Epithelial cell of proximal tubule (primary cell): Measurements from ENCODE around the gene NPAS4. TPM values are rescaled to one million over a fixed set of nuclear protein-coding genes. Genes with fewer than 3 reads are reported as not detected.

Source experiments
- DNase-seq: peaks from one replicate; pipeline ENCODE4 v3.0.0-alpha.2; 2011; ENCODE audit warnings: low read depth
- H3K4me3 ChIP-seq: 2 replicates; pipeline ENCODE4 v1.5.1; 2011; ENCODE audit warnings: low read depth, mild to moderate bottlenecking, low read length
- total RNA-seq: library from RNA; depleted of rRNA; stranded (reverse); fragments of >200 nt; gene quantifications from 2 replicates; pipeline ENCODE4 v1.2.3, GENCODE V29; 2015
- TF ChIP-seq, protein P1 (sequence below): conservative IDR thresholded peaks from 2 replicates; pipeline ENCODE4 v1.5.1; 2012; ENCODE audit warnings: low read depth, mild to moderate bottlenecking, low read length

NPAS4 gene
- total RNA-seq, 1 donor from 2014 or later: not detected

DNA sequence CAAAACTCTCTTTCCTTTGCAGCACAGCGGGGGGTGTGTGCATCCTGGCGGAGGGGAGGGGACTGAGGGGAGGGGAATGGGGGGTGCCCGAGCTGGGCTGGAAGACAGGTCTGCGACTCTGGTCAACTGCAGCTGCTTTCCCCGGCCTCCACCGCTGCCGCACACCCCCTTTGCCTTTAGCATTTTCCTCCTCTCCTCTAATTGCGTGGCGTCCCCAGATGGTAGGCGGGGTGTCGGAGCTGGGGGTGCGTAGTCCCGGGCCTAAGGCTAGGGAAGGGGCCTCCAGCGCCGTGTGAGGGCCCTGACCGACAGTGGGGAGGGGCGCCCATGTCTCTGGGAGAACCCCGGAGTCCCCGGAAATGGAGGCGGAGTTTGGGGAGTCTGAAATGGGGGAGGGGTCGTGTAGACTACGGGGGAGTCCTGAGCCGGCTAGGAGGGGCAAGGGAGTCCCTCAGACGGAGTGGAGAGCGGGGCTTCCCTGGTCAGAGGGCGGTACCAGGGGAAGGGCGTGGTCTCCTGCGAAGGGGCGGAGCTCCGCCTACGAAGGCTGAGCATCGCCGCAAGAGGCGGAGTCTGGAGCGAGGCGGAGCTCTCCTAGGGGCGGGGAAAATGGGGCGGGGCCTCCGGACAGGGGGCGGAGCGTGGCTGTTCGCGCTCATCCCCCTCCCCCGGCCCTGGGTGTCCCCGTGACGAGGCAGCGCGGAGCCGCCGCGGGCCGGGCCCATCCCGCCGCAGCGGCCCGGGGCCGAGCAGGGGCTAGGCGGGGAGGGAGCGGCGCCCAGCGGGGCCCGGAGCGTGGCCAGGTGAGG, 45.6 kb downstream of the NPAS4 start, which contains the start of gene PELI3:
PELI3 (plus strand) TSS at position 681 of the 809 bp plus-strand sequence. CDS start 1,224 bp downstream, outside the sequence.
- TF ChIP-seq, protein P1, sequence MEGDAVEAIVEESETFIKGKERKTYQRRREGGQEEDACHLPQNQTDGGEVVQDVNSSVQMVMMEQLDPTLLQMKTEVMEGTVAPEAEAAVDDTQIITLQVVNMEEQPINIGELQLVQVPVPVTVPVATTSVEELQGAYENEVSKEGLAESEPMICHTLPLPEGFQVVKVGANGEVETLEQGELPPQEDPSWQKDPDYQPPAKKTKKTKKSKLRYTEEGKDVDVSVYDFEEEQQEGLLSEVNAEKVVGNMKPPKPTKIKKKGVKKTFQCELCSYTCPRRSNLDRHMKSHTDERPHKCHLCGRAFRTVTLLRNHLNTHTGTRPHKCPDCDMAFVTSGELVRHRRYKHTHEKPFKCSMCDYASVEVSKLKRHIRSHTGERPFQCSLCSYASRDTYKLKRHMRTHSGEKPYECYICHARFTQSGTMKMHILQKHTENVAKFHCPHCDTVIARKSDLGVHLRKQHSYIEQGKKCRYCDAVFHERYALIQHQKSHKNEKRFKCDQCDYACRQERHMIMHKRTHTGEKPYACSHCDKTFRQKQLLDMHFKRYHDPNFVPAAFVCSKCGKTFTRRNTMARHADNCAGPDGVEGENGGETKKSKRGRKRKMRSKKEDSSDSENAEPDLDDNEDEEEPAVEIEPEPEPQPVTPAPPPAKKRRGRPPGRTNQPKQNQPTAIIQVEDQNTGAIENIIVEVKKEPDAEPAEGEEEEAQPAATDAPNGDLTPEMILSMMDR: no peak
- peak; percentile 22 for DNase-seq
- peak within 1 kb of the TSS; percentile 63 for H3K4me3 ChIP-seq

DNA sequence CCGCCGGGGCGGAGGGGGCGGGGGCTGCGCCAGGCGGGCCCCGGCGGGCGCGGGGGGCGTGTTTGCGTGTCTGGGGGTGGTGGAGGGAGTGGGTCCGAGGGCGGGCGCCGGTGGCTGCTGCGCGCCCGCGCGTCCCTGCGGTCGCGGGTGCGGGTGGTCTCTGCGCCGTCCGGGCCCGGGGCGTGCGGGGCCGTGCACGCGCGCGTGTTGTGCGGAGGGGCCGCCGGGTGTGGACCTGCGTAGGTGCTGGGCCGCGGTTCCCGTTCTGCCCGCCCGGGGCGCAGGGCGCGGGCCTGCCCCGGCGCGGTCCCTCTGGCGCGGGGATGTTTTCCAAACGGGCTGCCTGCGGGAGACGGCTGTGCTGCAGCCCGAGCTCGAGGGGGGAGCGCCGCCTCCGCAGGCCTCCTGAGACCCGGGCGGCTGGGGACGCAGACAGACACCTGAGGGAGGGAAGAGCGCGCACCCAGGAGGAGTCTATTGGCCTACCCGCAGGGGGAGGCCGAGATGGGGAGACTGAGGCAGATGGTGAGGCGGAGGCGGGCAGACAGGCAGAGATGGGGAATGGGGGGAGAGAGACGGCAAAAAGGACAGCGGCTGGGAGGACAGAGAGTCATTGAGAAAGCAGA, 46.3 kb downstream of the NPAS4 start:
- peak overlapping the region; percentile 63 for H3K4me3 ChIP-seq
- TF ChIP-seq, protein P1: no peak
- DNase-seq: no peak

DNA sequence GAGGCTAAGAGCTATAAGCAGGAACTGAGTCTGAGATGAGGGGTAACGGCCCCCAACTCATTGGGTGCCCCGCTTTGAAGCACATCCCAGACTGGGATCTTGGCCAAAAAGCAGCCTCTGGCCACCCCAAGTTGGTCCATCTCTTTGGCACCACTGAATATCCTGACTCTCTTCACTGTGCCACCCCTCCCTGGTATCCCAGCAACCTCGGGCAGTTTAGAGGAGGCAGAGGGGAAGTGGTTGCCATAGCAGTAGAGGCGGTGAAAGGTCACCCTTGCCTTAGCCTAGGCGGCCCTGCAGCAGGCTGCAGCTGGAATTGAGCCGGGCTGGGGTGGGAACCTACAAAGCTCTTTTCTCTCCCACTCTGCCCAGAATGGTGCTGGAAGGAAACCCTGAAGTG, 46.9 kb downstream of the NPAS4 start:
- TF ChIP-seq, protein P1: no peak
- DNase-seq: no peak
- H3K4me3 ChIP-seq: peak overlapping the region; percentile 63

DNA sequence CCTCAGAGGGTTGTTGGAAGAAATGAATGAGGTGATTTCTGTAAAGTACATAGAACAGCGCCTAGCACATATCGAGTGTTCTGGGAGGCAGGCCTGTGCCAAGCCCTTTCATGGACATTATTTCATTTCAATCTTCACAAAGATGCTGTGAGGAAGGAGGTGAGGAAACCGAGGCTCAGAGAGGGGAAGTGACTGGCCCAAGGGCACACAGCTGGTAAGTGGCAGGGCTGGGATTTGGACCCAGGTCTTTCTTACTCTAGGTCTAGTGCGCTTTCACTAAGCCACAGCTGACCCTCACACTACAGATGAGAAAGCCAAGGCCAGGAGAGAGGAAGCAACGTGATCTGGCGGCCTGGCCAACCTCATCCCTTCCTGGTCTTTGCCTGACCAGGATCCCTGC, 47.9 kb downstream of the NPAS4 start:
- DNase-seq: no peak
- H3K4me3 ChIP-seq: no peak overlapping the region
- TF ChIP-seq, protein P1: no peak

DNA sequence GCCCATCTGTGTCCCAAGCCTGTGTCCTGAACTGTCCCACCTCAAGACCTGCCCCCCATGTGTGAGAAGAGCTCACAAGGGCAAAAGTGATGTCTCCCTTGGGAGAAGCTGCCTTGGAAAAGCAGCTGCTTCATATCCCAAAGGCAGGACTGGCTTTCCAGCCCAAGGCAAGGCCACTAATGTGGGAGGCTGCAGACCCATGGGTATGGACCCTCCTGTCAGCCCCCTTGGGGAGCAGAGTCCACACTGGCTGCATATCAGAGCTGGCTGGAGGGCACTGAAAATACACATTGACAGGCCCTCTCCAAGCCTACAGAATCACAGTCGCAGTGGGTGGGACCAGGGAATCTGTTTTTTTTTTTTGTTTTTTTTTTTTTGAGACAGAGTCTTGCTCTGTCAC, 48.6 kb downstream of the NPAS4 start:
- TF ChIP-seq, protein P1: no peak
- no peak overlapping the region for H3K4me3 ChIP-seq
- DNase-seq: no peak

DNA sequence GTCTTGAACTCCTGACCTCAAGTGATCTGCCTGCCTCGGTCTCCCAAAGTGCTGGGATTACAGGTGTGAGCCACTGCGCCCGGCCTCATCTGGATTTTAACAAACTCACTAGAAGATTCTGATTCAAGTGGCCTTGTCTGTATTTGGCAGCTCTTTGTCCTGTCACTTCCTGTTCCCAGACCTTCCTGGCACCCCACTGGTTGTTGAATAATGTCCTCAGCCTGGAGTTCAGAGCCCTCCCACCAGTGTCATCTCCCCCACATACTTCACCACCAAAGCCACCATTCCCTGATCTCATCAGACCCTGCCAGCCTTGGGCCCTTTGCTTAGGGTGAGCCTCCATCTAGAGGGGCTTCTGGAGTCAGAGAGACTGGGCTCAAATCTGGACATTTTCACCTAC, 49.2 kb downstream of the NPAS4 start:
- TF ChIP-seq, protein P1: no peak
- no peak overlapping the region for H3K4me3 ChIP-seq
- no peak for DNase-seq
